Muscle layer of duodenum (tissue), 2 donors: ENCODE data around the gene GPR176.

Source experiments
- H3K27ac ChIP-seq: one replicate; pipeline ENCODE4 v1.7.0; 2013; ENCODE audit warnings: mild to moderate bottlenecking, low read length
- H3K27me3 ChIP-seq: one replicate; pipeline ENCODE4 v1.7.0; 2013; ENCODE audit warnings: low read depth, mild to moderate bottlenecking, control low read depth, low read length
- H3K36me3 ChIP-seq, 2 donors: one replicate each; pipeline ENCODE4 v1.7.0; 2013; ENCODE audit warnings: low read length in 2 of 2, control low read depth in 1 of 2, mild to moderate bottlenecking in 1 of 2; ENCODE audit not compliant: insufficient read depth in 2 of 2, control insufficient read depth in 1 of 2
- H3K4me1 ChIP-seq, 2 donors: one replicate each; pipeline ENCODE4 v1.7.0; 2013; ENCODE audit warnings: low read length in 2 of 2, mild to moderate bottlenecking in 2 of 2, control low read depth in 1 of 2, moderate library complexity in 1 of 2; ENCODE audit not compliant: insufficient read depth in 2 of 2, control insufficient read depth in 1 of 2
- H3K4me3 ChIP-seq, 2 donors: one replicate each; pipeline ENCODE4 v1.7.0; 2013; ENCODE audit warnings: low read length in 2 of 2, low read depth in 1 of 2, mild to moderate bottlenecking in 1 of 2
- H3K9me3 ChIP-seq, 2 donors: one replicate each; pipeline ENCODE4 v1.7.0; 2013; ENCODE audit warnings: low read length in 2 of 2, control low read depth in 1 of 2, mild to moderate bottlenecking in 1 of 2; ENCODE audit not compliant: control insufficient read depth in 1 of 2
- donor health status: healthy.

The GPR176 gene

GRCh38 chr15:39934397-39935071 is 14.5 kb upstream of the GPR176 start:
- no peaks in the 10 kb centered on the region for H3K9me3 ChIP-seq
- H3K27ac ChIP-seq: peak overlapping the region; percentile 65
- no peaks in the 10 kb centered on the region for H3K36me3 ChIP-seq
- H3K27me3 ChIP-seq: no peaks in the 10 kb centered on the region
- H3K4me3 ChIP-seq: peak overlapping the region; percentile 85 to 91
- peaks cover 0 to 25% of the 10 kb centered on the region in 2 donors for H3K4me1 ChIP-seq

GRCh38 chr15:39931615-39932014 is 11.5 kb upstream of the GPR176 start:
- H3K27me3 ChIP-seq: no peaks in the 10 kb centered on the region
- H3K4me1 ChIP-seq: peaks cover 0 to 18% of the 10 kb centered on the region in 2 donors
- no peaks in the 10 kb centered on the region for H3K36me3 ChIP-seq
- H3K4me3 ChIP-seq: no peak overlapping the region
- no peaks in the 10 kb centered on the region for H3K9me3 ChIP-seq
- H3K27ac ChIP-seq: no peak overlapping the region

GRCh38 chr15:39926526-39926925 is 6.5 kb upstream of the GPR176 start:
- Histone ChIP-seq H3K9me3 (no peaks in the 10 kb centered on the region), H3K27ac (no peak overlapping the region), H3K4me1 (peaks cover 0 to under 1% of the 10 kb centered on the region in 2 donors), H3K27me3 (no peaks in the 10 kb centered on the region), H3K36me3 (no peaks in the 10 kb centered on the region), H3K4me3 (no peak overlapping the region)

GRCh38 chr15:39925112-39925842 is 5.2 kb upstream of the GPR176 start:
- Histone ChIP-seq H3K36me3 (no peaks in the 10 kb centered on the region), H3K27ac (no peak overlapping the region), H3K9me3 (no peaks in the 10 kb centered on the region), H3K27me3 (peaks cover 1% of the 10 kb centered on the region), H3K4me1 (peaks cover 2 to 5% of the 10 kb centered on the region in 2 donors), H3K4me3 (no peak overlapping the region)

GRCh38 chr15:39924437-39924836 is 4.4 kb upstream of the GPR176 start:
- Histone ChIP-seq H3K4me3 (no peak overlapping the region), H3K4me1 (peaks cover 5 to 10% of the 10 kb centered on the region in 2 donors), H3K36me3 (no peaks in the 10 kb centered on the region)

GRCh38 chr15:39922462-39923092 is 2.5 kb upstream of the GPR176 start:
- H3K36me3 ChIP-seq: no peaks in the 10 kb centered on the region
- peaks cover 9% of the 10 kb centered on the region for H3K27me3 ChIP-seq
- H3K9me3 ChIP-seq: no peaks in the 10 kb centered on the region
- no peak overlapping the region for H3K4me3 ChIP-seq
- H3K4me1 ChIP-seq: peaks cover 5 to 10% of the 10 kb centered on the region in 2 donors
- no peak overlapping the region for H3K27ac ChIP-seq

More at GRCh38 chr15:39924437-39924836, 4.4 kb upstream of the GPR176 start:
- Histone ChIP-seq H3K27ac (no peak overlapping the region), H3K27me3 (peaks cover 3% of the 10 kb centered on the region), H3K9me3 (no peaks in the 10 kb centered on the region)

- H3K9me3 ChIP-seq: no peaks in the 10 kb centered on the region
- H3K4me1 ChIP-seq: peaks cover 5 to 10% of the 10 kb centered on the region in 2 donors
- H3K27ac ChIP-seq: peak overlapping the region; percentile 73
- no peaks in the 10 kb centered on the region for H3K36me3 ChIP-seq
- peak overlapping the region; percentile 79 to 85 for H3K4me3 ChIP-seq
- peaks cover 9% of the 10 kb centered on the region for H3K27me3 ChIP-seq
Observed at GRCh38 chr15:39921274-39921638, 1.2 kb upstream of the GPR176 start.

- Histone ChIP-seq H3K9me3 (no peaks in the 10 kb centered on the region), H3K4me1 (peaks cover 5 to 10% of the 10 kb centered on the region in 2 donors), H3K27me3 (peaks cover 9% of the 10 kb centered on the region), H3K4me3 (peak overlapping the region; percentile 79 to 85), H3K36me3 (no peaks in the 10 kb centered on the region), H3K27ac (peak overlapping the region; percentile 73)
Observed at GRCh38 chr15:39920510-39921273, 626 bp upstream of the GPR176 start.

- Histone ChIP-seq H3K36me3 (no peaks in the 10 kb centered on the region), H3K27ac (no peak overlapping the region), H3K27me3 (peaks cover 9% of the 10 kb centered on the region), H3K4me3 (peak overlapping the region; percentile 79 to 85), H3K9me3 (peaks cover 0 to 6% of the 10 kb centered on the region in 2 donors), H3K4me1 (peaks cover 5 to 10% of the 10 kb centered on the region in 2 donors)
Observed at GRCh38 chr15:39919411-39919747, 687 bp downstream of the GPR176 start.

GRCh38 chr15:39918688-39919385 is 1.2 kb downstream of the GPR176 start:
- H3K27me3 ChIP-seq: peaks cover 9% of the 10 kb centered on the region
- peaks cover 5 to 10% of the 10 kb centered on the region in 2 donors for H3K4me1 ChIP-seq
- peaks cover 0 to 6% of the 10 kb centered on the region in 2 donors for H3K9me3 ChIP-seq
- H3K4me3 ChIP-seq: peak overlapping the region in 1 of 2 donors; percentile 85
- no peaks in the 10 kb centered on the region for H3K36me3 ChIP-seq
- no peak overlapping the region for H3K27ac ChIP-seq
